ENCODE data around the gene LRRC55.
A peak's percentile ranks its signal among the peaks of the same experiment; 100 is the strongest.
"Not testable (repeated sequence)": the region's sequence is repeated elsewhere in the genome, so short reads cannot be mapped to it uniquely, and the experiment has no call there.

The LRRC55 gene

GRCh38 chr11:57162179-57162898 is 19.4 kb upstream of the LRRC55 start:
- no peak for DNase-seq

- no peak for DNase-seq
Observed at GRCh38 chr11:57163160-57163868, 18.4 kb upstream of the LRRC55 start.

GRCh38 chr11:57164317-57164716 is 17.4 kb upstream of the LRRC55 start:
- no peak for DNase-seq

GRCh38 chr11:57167125-57167846 is 14.5 kb upstream of the LRRC55 start:
- no peak for DNase-seq

- not testable (repeated sequence) for DNase-seq
Observed at GRCh38 chr11:57169732-57170313, 11.9 kb upstream of the LRRC55 start.

- no peak for DNase-seq
Observed at GRCh38 chr11:57172031-57172430, 9.7 kb upstream of the LRRC55 start.

- DNase-seq, result no peak
Observed at GRCh38 chr11:57174656-57175055, 7.1 kb upstream of the LRRC55 start.

GRCh38 chr11:57175478-57175877 is 6.3 kb upstream of the LRRC55 start:
- no peak for DNase-seq

GRCh38 chr11:57178334-57178733 is 3.4 kb upstream of the LRRC55 start:
- DNase-seq, result no peak

- DNase-seq, result no peak
Observed at GRCh38 chr11:57179681-57180080, 2.1 kb upstream of the LRRC55 start.

- no peak for DNase-seq
Observed at GRCh38 chr11:57180081-57180561, 1.6 kb upstream of the LRRC55 start.

GRCh38 chr11:57180964-57181363 is 789 bp upstream of the LRRC55 start:
- no peak for DNase-seq

GRCh38 chr11:57182896-57183295 is 1.1 kb downstream of the LRRC55 start:
- no peak for DNase-seq

- no peak for DNase-seq
Observed at GRCh38 chr11:57190548-57190947, 8.8 kb downstream of the LRRC55 start.

- no peak for DNase-seq
Observed at GRCh38 chr11:57191311-57192219, 9.8 kb downstream of the LRRC55 start.

- DNase-seq, result peak in 1 of 2 experiments; percentile 3
Observed at GRCh38 chr11:57192316-57192715, 10.6 kb downstream of the LRRC55 start.

GRCh38 chr11:57196596-57196995 is 14.8 kb downstream of the LRRC55 start:
- no peak for DNase-seq

- no peak for DNase-seq
Observed at GRCh38 chr11:57197762-57198161, 16.0 kb downstream of the LRRC55 start.

GRCh38 chr11:57199330-57199729 is 17.6 kb downstream of the LRRC55 start:
- no peak for DNase-seq

GRCh38 chr11:57200917-57201316 is 19.2 kb downstream of the LRRC55 start:
- no peak for DNase-seq

- no peak for DNase-seq
Observed at GRCh38 chr11:57202281-57202680, 20.5 kb downstream of the LRRC55 start.

- no peak for DNase-seq
Observed at GRCh38 chr11:57203359-57203758, 21.6 kb downstream of the LRRC55 start.

All from AML-193 (cell line).